ENCODE data around the gene LRP8. TPM values are rescaled to one million over a fixed set of nuclear protein-coding genes. Genes with fewer than 3 reads are reported as not detected.

Gene LRP8
- total and polyA plus RNA-seq, 9 of the 15 experiments (the other 6 are each of a cell fraction or from before 2014, with no cell fraction given), result 7.1 to 56.1 (median 31.3) TPM

- TF ChIP-seq PRDM10 (IDR thresholded peaks at IDR 0.05; ENCODE audit: partially characterized antibody), result peak; percentile 37
- no peak for TF ChIP-seq E4F1 (CRISPR knock-in tag; IDR thresholded peaks at IDR 0.05; ENCODE audit: borderline replicate concordance)
- no peak for TF ChIP-seq ZNF165 (CRISPR knock-in tag; IDR thresholded peaks at IDR 0.05; ENCODE audit: borderline replicate concordance)
- 0 out of 4 replicates have a peak, but pooled peaks of 1 of the 2 experiments have one; percentile 30 for TF ChIP-seq ETV6 (IDR thresholded peaks at IDR 0.05; ENCODE audit: borderline replicate concordance in 1 of 2, low read depth in 2 of 2, low read length in 1 of 2)
- no peak for TF ChIP-seq ETV6 (CRISPR knock-in tag; IDR thresholded peaks at IDR 0.05; ENCODE audit: borderline replicate concordance)
- TF ChIP-seq NR2C1 (IDR thresholded peaks at IDR 0.05), result no peak
- no peak for TF ChIP-seq NR2C1 (tag; IDR thresholded peaks at IDR 0.05)
- TF ChIP-seq USF2 (CRISPR knock-in tag; IDR thresholded peaks at IDR 0.05), result peak; percentile 83
- no peak for TF ChIP-seq ZSCAN32 (CRISPR knock-in tag; IDR thresholded peaks at IDR 0.05)
- TF ChIP-seq GTF2E2 (tag; IDR thresholded peaks at IDR 0.05), result no peak; the same call in 1 of the 2 replicates
- TF ChIP-seq NFE2L1 (tag; IDR thresholded peaks at IDR 0.05; ENCODE audit: borderline replicate concordance, low read depth), result 0 out of 2 replicates have a peak, but pooled peaks have one; percentile 44
- no peak for TF ChIP-seq PRPF4 (IDR thresholded peaks at IDR 0.05; ENCODE audit: insufficient read depth, low read depth, low read length, poor library complexity, severe bottlenecking)
- TF ChIP-seq SAFB (IDR thresholded peaks at IDR 0.05; ENCODE audit: borderline replicate concordance, low read depth, low read length), result peak; percentile 97
- peak; percentile 9 for TF ChIP-seq GTF2B (IDR thresholded peaks at IDR 0.05; ENCODE audit: extremely low read depth, insufficient read length)
- no peak for TF ChIP-seq HNRNPUL1 (IDR thresholded peaks at IDR 0.05; ENCODE audit: low read length)
- no peak for TF ChIP-seq DLX4 (CRISPR knock-in tag; IDR thresholded peaks at IDR 0.05)
- TF ChIP-seq ZBTB12 (CRISPR knock-in tag; IDR thresholded peaks at IDR 0.05), result no peak
Observed at GRCh38 chr1:53326088-53326597, 1.7 kb downstream of the LRP8 start (continued).

Data from K562 (cell line).